HG03045 (cell line): ENCODE measurements around the gene AKAP10.
"Not testable (repeated sequence)": the region's sequence is repeated elsewhere in the genome, so short reads cannot be mapped to it uniquely, and the experiment has no call there.

Source experiments
- ATAC-seq: cut with Tn5 transposase; IDR thresholded peaks from one replicate; pipeline ENCODE4 v1.9.1; 2021; ENCODE audit warnings: mild to moderate bottlenecking, moderate library complexity; ENCODE audit not compliant: unreplicated experiment

AKAP10 gene, protein sequence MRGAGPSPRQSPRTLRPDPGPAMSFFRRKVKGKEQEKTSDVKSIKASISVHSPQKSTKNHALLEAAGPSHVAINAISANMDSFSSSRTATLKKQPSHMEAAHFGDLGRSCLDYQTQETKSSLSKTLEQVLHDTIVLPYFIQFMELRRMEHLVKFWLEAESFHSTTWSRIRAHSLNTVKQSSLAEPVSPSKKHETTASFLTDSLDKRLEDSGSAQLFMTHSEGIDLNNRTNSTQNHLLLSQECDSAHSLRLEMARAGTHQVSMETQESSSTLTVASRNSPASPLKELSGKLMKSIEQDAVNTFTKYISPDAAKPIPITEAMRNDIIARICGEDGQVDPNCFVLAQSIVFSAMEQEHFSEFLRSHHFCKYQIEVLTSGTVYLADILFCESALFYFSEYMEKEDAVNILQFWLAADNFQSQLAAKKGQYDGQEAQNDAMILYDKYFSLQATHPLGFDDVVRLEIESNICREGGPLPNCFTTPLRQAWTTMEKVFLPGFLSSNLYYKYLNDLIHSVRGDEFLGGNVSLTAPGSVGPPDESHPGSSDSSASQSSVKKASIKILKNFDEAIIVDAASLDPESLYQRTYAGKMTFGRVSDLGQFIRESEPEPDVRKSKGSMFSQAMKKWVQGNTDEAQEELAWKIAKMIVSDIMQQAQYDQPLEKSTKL

DNA sequence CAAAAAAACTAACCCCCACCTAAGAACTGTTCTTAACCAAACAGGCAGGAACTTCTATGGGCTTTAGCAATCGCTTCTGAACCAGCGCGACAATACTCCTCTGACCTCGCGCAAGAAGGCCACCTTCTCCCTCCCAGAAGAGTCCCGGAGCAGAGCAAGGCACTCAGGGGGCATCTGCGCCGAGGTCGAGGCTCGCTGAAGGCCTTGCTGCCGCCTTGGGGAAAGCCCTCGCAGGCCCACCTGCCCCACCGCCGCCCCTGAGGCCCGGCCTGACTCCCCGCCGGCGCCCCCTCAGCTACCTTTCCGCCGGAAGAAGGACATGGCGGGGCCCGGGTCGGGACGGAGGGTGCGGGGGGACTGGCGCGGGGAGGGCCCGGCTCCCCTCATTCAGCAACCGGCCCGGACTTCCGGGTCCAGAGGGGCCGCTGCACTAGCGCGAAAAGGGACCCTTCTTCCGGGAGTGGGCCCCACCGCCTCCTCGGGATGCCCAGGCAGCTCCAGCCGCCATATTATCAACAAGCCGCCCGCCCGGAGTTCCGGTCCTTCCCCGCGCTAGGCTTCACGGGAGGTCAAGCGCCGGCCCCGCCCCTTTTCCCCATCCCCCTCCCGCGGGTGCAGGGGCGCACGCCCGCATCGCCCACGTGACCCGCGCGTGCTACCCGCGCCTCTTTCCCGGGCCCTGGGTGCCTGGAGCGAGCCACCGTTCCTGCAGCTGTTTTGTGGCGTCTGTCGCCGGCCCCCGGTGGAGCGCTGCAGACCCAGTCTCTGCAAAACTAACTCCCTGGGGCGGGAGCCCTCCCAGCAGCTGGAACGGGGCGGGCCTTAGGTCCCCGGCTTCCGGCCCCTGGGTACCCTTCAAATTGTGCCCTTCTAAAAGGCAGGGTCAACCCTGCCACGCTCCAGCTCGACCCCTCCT is at the start of gene AKAP10:
TSS of gene AKAP10 (minus strand) at position 536 of the 916 bp plus-strand sequence. CDS start at position 387, 149 bp downstream.
- ATAC-seq = peak; percentile 85

DNA sequence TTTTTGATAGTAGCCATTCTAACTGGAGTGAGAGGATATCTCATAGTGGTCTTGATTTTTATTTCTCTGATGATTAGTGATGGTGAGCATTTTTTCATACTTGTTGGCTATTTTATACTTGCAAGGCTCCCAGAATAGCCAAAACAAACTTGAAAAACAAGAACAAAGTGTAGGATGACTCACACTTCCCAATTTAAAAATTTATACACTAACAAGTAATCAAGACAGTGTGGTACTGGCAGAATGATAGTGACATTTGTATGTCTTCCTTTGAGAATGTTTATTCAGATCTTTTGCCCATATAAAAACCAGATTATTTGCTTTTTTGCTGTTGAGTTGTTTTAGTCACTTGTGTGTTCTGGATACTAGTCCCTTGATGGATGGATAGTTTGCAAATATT is 49.3 kb upstream of the AKAP10 start:
- ATAC-seq = no peak

DNA sequence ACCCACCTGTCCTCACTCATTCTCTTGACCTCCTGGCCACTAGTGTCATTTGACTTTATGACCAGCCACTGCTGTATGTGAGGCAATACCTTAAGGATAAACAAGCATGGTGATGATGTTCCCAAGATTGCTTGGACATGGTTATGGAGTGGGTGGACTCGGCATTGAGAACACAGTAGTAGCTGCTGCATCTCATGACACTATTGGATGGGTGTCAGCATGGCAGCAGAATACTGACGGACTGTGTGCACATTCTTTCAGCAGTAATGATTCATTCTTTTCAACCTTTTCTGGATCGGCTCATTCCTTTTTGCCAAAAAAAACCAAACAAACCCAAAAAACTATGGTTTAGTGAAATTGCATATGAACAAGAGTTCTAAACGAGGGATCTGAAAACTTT is 45.1 kb upstream of the AKAP10 start:
- no peak for ATAC-seq

DNA sequence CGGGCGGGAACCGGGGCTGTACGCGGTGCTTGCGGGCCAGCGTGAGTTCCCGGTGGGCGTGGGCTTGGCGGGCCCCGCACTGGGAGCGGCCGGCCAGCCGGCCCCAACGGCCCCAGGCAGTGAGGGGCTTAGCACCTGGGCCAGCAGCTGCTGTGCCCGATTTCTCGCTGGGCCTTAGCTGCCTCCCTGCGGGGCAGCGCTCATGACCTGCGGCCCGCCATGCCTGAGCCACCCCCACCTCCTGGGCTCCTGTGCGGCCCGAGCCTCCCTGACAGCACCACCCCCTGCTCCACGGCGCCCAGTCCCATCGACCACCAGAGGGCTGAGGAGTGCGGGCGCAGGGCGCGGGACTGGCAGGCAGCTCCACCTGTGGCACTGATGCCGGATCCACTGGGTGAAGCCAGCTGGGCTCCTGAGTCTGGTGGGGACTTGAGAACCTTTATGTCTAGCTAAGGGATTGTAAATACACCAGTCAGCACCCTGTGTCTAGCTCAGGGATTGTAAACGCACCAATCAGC is 38.9 kb upstream of the AKAP10 start:
- not testable (repeated sequence) for ATAC-seq

DNA sequence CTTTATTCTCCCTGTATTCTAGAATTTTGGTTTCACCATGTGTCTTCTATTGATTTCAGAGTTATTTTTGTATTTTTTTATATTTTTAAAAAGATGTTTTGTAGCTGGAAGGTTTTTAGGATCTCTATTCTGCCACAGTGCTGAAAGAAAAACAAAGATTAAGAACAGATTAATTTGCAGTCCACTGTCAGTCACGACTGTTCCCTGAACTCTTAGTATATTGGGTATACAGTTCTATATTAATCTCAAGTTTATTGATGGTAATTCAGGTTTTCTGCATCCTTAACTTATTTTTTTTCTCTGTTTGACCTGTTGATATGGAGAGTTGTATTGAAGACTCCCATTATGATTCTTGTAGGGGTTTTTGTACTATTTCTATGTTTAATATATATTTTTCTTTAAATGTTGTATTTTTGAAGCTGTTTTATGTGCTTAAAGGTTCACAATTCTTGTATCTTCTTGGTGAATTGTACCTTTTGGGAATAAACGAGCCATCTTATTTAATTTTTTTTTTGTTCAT is 34.4 kb upstream of the AKAP10 start:
- no peak for ATAC-seq

DNA sequence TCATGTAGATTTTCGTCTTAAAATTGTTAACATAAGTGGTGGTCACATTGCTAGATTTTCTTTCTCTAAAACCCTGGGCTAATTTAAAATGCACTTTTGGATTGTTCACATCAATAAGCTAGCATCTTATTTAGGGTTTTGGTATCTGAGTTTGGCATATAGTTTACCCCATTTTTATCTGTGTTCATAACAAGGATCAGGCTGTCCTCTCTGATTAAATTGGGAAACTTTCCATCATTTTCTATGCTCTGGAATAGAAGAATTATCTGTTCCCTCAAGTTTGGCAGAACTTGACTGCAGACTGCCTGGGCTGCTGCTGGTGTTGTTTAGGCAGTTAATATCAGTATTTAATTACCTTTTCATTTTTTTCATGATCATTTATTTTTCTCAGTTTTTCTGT is 33.3 kb upstream of the AKAP10 start:
- no peak for ATAC-seq

DNA sequence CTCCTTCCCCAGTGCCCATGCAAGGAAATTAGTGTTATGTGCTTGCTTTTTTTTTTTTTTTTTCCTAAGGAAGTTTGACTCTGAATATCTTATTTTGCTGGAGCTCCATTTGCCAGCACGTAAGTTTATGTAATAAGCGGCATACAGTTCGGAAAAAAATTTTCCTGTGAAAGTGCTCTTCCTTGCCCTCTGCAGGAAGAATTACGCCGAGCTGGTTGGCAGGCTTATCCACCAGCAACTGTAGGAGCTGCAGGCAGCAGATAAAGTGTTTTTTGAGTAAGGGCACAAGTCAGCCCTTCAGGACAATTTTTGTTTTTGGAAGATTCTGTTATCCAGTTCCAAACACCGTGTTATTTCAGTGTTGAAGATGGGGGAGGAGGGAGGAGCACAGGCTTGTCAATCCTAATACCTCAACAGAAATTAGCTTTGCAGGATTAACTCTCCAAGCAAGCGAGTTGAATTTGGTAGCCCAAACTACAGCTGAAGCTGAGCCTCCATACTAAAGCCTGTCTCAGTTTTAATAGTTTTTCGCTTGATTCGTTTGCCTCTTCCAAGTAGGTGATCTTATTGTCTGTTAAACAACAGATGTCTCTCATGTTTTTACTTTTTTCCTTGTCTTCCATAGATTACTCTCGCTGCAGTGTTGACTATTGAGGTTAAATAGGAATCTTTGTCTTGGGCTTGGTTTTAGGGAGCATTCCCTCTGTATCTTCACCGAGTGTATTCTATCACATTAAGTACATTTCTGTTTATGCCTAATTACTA is 32.7 kb upstream of the AKAP10 start:
- no peak for ATAC-seq

DNA sequence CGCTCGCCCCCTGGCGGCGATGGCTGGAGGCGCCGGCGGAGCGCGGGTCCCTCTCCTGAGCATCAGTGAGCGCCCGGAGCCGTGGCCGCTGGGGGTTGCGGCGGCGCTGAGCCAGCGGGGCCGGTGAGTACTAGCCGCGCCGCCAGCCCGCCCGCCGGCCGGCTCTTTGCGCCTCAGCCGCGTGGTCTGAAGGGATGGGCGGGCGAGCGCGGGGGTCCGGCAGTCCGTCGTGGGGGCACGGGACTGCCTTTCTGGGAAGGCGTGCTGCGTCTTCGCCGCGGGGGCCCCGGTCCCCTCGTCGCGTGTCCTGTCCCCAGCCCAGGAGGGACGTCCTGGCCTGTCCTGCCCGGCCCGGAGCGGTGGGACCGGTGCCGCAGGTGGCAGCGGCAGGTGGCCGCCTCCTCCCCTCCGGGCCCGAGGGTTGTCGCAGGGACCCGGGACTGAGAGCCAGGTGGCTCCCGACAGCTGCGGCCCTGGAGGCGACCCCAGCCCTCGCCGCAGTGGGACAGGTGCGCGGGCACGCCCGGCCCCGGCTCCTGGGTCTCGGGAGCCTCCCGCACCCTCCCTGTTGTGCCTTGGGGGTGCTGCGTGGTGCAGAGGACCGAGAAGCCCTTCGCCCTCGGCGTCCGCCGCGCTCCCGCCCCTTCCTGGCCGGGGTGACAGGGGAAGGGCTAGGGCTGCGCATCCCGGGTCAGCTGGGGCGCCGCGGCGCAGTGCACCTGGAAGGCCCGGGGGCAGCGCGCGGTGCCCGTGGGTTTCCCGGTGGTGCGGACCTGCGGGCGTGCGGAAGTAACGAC is 31.9 kb upstream of the AKAP10 start, which contains the start of gene SPECC1:
TSS of gene SPECC1 (plus strand) at position 58 of the 797 bp plus-strand sequence. CDS start 87,293 bp downstream, outside the sequence.
- ATAC-seq = peak; percentile 92

DNA sequence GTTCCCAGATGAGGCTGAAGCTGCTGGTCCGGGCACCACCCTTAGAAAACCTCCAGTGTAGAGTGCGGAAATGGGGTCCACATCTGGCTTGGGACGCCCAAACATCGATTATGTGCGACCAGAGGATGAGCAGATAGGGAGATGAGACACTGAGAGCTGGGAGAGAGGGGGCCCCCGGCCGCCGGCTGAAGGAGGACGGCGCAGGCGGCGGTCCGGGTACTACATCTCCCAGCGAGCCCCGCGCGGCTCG is 31.3 kb upstream of the AKAP10 start:
- no peak for ATAC-seq

DNA sequence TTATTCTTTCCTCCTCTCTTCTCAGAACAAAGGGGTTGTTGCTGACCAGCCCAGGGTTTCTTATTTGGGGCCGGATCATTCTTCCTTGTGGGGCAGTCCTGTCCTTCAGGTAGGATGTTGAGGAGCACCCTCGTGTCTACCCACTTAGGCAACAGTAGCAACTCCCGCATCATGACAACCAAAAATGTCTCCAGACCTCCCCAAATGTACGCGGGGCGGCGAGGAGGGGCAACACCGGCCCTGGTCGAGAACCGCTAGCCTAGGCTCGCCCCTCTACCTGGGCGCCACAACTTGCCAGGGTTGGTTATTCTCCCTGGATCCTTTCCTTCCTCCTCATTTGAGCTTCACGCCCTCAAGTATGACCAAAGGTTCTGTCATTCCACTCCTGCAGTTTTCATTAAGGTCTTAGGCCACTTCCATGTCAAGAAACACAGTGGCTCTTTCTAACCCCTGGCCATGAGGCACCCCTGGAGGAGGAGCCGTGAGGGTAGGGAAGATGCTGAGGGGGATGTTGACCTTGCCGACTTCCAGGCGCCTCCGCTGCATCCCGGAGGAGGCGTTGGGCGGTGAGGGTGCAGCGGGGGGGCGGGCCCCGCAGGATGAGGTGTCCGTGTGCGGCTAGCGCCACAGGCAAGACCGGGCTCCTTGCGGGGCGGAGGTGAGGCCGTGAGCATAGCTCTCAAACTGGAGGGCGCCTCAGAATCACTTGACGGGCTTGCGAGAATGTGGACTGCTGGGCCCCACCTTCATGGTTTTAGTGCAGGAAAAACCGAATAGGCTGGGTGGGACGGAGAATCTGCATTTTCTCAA is 30.8 kb upstream of the AKAP10 start:
- peak; percentile 31 for ATAC-seq

DNA sequence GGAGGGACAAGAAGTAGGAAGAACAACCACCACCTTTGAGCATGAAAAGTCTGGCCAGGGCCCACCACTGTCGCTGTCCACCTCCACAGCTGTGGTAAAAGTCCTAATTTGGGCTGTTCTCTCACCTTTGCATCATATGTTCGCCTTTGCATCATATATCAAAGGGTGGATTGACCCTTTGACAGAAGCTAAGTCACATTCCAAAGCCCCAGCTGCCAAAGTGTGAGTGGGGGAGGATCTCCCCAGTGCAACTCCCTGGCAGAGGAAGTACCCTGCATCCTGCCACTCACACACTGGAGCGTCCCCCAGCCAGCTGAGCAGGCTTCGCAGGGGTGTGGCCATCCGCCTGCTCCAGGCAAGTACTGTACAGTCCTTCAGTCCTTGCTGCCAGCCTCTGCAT is 18.9 kb upstream of the AKAP10 start:
- ATAC-seq = no peak

DNA sequence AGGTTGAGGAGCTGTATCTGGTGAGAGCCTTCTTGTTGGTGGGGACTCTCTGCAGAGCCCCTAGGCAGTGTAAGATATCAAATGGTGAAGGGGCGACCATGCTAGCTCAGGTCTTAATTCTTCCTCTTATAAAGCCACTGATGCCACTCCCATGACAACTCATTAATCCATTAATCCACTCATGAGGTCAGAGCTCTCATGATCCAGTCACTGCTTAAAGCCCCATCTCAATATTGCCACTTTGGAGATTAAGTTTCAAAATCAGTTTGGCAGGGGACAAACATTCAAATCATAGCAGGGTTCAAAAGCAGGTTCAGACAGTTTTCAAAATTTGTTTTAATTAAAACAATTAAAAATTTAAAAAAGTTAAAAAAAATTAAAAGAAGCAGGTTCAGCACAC is 18.5 kb upstream of the AKAP10 start:
- ATAC-seq = no peak

DNA sequence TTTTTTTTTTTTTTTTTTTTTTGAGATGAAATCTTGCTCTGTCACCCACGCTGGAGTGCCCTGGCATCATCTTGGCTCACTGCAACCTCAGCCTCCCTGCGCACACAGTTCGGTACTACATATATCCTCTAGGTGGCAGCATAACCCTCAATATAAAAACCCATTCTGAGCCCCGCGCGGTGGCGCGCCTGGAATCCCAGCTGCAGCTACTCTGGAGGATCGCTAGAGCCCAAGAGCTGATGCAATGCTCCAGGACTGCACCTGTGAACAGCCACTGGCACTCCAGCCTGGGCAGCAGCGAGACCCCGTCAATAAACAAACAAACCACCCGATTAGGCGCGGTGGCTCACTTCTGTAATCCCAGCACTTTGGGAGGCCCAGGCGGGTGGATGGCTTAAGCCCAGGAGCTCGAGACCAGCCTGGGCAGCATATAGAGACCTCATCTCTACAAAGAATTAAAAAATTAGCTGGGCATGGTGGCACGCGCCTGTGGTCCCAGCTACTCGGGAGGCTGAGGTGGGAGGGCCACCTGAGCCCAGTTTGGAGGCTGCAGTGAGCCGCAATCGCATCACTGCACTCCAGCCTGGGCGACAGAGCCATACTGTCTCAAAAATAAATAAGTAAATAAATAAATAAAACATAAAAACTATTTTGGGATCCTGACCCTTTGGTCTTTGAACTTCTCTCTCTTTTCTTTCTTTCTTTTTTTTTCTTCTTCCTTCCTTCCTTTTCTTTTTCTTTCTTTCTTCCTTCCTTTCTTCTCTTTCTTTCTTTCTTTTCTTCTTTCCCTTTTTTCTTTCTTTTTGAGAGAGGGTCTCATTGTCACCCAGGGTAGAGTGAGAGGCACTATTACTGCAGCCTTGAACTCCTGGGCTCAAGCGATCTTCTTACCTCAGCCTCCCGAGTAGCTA is 15.4 kb upstream of the AKAP10 start:
- ATAC-seq = peak; percentile 79

DNA sequence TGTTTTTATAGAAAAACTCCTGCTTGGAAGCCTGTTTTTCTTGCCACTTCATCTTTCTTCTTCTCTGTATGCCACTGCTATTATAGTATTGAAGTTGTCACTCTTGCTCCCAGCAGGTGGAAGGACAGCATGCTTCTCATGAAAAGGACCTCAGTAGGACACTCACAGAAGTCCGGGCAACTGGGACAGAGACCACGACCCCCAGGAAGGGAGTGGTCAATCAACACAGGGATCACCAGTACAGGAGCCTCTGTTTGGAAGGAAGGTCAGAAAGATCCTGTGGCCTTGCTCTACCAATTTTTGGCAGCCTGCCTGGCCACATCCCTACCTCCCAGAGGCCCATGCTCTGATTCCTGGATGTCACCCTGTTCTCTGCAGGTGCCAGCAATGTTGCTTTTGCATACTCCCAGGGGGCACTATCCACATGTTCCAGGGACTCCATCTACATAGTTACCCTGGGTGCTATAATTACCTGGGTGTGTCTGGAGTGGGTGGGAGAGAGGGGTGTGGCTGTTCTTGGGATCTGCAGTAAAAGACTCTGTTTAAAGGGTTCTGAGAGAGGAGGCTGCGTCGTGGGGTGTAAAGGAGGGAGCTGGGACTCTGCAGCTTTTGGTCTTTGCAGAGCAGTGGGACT is 13.7 kb upstream of the AKAP10 start:
- no peak for ATAC-seq

DNA sequence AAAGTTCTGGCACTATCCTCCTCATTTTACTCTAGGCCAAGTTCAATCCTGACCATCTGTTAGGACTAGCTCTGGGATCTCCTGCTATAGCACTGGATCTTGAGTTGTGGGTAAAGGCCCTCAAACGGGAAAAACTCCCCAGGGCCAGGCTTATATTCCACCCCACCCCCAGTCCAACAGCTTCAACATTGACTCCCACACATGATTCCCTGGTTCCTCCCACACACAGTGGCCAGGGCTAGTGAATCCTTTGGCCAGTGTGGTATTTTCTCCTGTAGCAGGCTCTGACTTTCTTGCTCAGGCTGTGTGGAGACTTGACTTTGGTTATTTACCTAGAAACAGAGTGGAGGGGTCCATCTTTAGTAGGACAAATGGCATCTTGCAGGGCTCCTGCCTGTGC is 10.3 kb upstream of the AKAP10 start:
- no peak for ATAC-seq

DNA sequence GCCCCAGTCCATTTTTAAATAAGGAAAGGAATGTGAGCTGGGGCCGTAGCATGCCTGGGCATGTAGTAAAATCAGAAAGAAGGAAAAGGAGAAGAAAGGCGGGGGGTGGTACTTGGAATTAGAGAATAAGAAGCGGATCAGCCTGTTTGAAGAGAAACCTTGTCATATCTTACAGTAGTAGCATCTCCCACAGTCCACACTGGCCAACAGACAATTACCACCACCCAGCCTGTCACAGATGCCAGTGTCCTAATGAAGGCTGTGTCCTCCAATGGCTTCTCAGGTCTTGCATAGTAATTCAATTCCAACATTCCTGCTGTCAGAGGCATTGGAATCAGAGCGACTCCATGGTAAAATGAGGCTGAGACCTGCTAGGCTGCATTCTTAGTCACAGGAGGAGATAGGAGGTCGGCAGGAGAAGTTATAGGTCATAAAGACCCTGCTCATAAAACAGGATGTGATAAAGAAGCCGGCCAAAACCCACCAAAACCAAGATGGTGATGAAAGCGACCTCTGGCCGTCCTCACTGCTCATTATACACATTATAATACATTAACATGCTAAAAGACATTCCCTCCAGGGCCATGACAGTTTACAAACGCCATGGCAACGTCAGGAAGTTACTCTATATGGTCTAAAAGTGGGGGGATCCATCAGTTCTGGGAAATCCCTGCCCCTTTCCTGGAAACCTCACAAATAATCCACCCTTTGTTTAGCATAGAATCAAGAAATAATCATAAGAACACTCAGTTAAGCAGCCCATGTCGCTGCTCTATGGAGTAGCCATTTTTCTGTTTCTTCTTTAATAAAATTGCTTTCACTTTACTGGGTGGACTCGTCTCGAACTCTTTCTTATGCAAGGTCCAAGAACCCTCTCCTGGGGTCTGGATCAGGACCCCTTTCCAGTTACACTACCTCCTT is 9.6 kb upstream of the AKAP10 start:
- ATAC-seq = no peak
